Ascending aorta (tissue), 2 donors: ENCODE data around the gene CRYBG1. TPM values are rescaled to one million over a fixed set of nuclear protein-coding genes. Genes with fewer than 3 reads are reported as not detected.
"Not testable (repeated sequence)": the region's sequence is repeated elsewhere in the genome, so short reads cannot be mapped to it uniquely, and the experiment has no call there.

Source experiments
- DNase-seq, 2 donors: peaks; one replicate each; pipeline ENCODE4 v3.0.0-alpha.2; 2019; ENCODE audit warnings: low spot score in 2 of 2
- H3K27ac ChIP-seq, 2 donors: fragments of 200-600 bp; sonication (generic); one replicate each; pipeline ENCODE4 v1.5.1; 2016 to 2017; ENCODE audit warnings: mild to moderate bottlenecking in 1 of 2
- H3K27me3 ChIP-seq: fragments of 200-600 bp; sonication (generic); one replicate; pipeline ENCODE4 v1.5.1; 2017
- H3K36me3 ChIP-seq, 2 donors: fragments of 200-600 bp; sonication (generic); one replicate each; pipeline ENCODE4 v1.5.1; 2016
- H3K4me1 ChIP-seq, 2 donors: fragments of 200-600 bp; sonication (generic); one replicate each; pipeline ENCODE4 v1.5.1; 2016 to 2017; ENCODE audit warnings: mild to moderate bottlenecking in 1 of 2
- H3K4me3 ChIP-seq, 2 donors: fragments of 200-600 bp; sonication (generic); one replicate each; pipeline ENCODE4 v1.5.1; 2016 to 2017; ENCODE audit warnings: mild to moderate bottlenecking in 1 of 2
- H3K9me3 ChIP-seq, 2 donors: fragments of 200-600 bp; sonication (generic); one replicate each; pipeline ENCODE4 v1.5.1; 2016
- intact Hi-C: fragments of 100-400 bp; cut with DNase I; formaldehyde crosslinking; loops from one replicate; pipeline ENCODE4 v1.15.1; 2023
- total RNA-seq: library from RNA; depleted of rRNA; stranded (reverse); fragments of >200 nt; gene quantifications from one replicate; pipeline ENCODE4 v1.1.0, GENCODE V29; 2016
- TF ChIP-seq, protein P1 (sequence below), 3 experiments: fragments of 200-600 bp in 2 of 3; fragments of 450-650 bp in 1 of 3; sonication (generic) in 2 of 3; IDR thresholded peaks; one replicate each; pipeline ENCODE4 v1.5.1; 2016 to 2019; ENCODE audit warnings: antibody characterized with exemption in 3 of 3, mild to moderate bottlenecking in 1 of 3, moderate library complexity in 1 of 3

Gene CRYBG1
- total RNA-seq, 1 donor from 2014 or later, result 6.5 TPM

DNA sequence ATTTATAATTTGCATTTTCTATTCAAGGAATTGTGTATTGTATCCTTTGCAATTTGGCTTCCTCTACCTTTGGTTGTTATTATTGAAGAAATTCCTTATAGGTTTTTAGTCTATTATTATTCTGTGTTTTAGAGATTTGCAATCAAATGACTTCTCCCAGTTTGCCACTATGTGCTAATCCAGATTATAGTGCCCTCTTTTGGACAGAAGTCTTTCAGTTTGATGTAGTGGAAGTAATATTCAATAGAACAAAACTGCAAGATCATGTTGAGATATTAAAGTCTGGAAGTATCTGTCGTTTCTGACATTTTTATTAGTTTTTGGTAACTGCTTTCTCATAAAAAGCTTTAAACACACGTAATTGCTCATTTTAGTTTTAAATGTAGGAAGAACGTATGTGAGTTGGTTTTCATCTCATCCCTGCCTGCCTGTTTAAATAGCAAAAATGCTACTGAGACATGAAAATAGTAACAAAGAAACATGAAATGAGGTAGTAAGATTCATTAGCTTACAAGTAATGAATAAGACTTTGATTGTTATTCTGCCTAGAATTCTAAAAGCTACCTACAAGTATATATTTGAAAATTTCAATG is 195.9 kb downstream of the CRYBG1 start:
- Histone ChIP-seq H3K4me3 (no peak overlapping the region), H3K27ac (no peak overlapping the region), H3K27me3 (no peaks in the 10 kb centered on the region), H3K9me3 (no peaks in the 10 kb centered on the region), H3K36me3 (peaks cover 0 to 9% of the 10 kb centered on the region in 2 donors), H3K4me1 (no peaks in the 10 kb centered on the region)
- intact Hi-C loops, result no loop called here
- no peak for DNase-seq
- TF ChIP-seq, protein P1, sequence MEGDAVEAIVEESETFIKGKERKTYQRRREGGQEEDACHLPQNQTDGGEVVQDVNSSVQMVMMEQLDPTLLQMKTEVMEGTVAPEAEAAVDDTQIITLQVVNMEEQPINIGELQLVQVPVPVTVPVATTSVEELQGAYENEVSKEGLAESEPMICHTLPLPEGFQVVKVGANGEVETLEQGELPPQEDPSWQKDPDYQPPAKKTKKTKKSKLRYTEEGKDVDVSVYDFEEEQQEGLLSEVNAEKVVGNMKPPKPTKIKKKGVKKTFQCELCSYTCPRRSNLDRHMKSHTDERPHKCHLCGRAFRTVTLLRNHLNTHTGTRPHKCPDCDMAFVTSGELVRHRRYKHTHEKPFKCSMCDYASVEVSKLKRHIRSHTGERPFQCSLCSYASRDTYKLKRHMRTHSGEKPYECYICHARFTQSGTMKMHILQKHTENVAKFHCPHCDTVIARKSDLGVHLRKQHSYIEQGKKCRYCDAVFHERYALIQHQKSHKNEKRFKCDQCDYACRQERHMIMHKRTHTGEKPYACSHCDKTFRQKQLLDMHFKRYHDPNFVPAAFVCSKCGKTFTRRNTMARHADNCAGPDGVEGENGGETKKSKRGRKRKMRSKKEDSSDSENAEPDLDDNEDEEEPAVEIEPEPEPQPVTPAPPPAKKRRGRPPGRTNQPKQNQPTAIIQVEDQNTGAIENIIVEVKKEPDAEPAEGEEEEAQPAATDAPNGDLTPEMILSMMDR (IDR thresholded peaks at IDR 0.05), result peak; percentile 19 to 45 (median 23)

DNA sequence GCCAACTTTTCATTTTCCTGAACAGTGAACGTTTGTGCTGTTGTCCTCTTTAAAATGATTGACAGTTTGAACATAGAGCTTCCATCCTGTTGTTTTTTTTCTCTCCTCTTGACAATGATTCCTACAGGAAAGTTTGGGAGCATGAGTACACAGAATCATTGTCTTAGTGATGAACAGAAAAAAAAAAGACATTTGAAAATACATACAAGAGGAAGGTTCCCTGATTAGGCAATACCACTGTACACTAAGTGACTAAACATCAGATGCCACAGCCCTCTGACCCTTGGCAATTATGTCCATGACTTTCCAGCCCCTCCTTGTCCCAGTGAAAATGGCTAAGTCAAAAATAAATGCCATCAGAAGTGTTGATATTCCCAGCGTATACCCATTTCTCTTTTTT is 197.3 kb downstream of the CRYBG1 start:
- H3K27ac ChIP-seq, result no peak overlapping the region
- no peak overlapping the region for H3K4me3 ChIP-seq
- intact Hi-C loops, result no loop called here
- H3K27me3 ChIP-seq, result no peaks in the 10 kb centered on the region
- H3K36me3 ChIP-seq, result peaks cover 0 to 9% of the 10 kb centered on the region in 2 donors
- no peak for DNase-seq
- no peaks in the 10 kb centered on the region for H3K4me1 ChIP-seq
- no peaks in the 10 kb centered on the region for H3K9me3 ChIP-seq
- TF ChIP-seq, protein P1 (IDR thresholded peaks at IDR 0.05), result no peak

DNA sequence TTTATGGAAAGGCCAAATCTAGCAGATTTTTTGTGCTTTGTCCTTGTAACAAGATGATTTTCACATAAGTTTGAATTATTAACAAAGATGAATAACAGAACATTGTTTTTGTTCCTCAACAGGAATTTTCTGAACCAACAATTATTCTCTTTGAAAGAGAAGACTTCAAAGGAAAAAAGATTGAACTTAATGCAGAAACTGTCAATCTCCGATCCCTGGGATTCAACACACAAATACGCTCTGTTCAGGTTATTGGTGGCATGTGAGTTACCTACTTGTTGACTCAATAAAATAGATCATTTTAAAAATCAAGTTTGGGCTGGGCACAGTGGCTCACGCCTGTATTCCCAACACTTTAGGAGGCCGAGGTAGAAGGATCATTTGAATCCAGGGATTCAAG is 197.8 kb downstream of the CRYBG1 start:
- Histone ChIP-seq H3K36me3 (peaks cover 0 to 9% of the 10 kb centered on the region in 2 donors), H3K4me3 (no peak overlapping the region), H3K9me3 (no peaks in the 10 kb centered on the region), H3K27me3 (no peaks in the 10 kb centered on the region), H3K4me1 (no peaks in the 10 kb centered on the region), H3K27ac (no peak overlapping the region)
- TF ChIP-seq, protein P1 (IDR thresholded peaks at IDR 0.05), result no peak
- no peak for DNase-seq
- intact Hi-C loops, result no loop called here

DNA sequence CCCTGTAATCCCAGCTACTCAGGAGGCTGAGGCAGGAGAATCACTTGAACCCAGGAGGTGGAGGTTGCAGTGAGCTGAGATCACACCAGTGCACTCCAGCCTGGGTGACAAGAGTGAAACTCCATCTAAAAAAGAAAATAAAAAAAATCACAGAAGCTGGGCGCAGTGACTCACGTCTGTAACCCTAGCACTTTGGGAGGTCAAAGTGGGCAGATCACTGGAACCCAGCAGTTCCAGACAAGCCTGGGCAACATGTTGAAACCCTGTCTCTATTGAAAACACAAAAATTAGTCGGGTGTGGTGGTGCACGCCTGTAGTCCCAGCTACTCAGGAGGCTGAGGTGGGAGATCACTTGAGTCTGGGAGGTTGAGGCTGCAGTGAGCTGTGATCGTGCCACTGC is 199.1 kb downstream of the CRYBG1 start:
- H3K27me3 ChIP-seq, H3K4me3 ChIP-seq, H3K9me3 ChIP-seq, DNase-seq, H3K27ac ChIP-seq, H3K36me3 ChIP-seq, H3K4me1 ChIP-seq: not testable (repeated sequence)
- intact Hi-C loops, result loop anchor here (10.0 kb wide), 1 partner anchor 195 kb away; the partner anchor contains the start of gene CRYBG1

DNA sequence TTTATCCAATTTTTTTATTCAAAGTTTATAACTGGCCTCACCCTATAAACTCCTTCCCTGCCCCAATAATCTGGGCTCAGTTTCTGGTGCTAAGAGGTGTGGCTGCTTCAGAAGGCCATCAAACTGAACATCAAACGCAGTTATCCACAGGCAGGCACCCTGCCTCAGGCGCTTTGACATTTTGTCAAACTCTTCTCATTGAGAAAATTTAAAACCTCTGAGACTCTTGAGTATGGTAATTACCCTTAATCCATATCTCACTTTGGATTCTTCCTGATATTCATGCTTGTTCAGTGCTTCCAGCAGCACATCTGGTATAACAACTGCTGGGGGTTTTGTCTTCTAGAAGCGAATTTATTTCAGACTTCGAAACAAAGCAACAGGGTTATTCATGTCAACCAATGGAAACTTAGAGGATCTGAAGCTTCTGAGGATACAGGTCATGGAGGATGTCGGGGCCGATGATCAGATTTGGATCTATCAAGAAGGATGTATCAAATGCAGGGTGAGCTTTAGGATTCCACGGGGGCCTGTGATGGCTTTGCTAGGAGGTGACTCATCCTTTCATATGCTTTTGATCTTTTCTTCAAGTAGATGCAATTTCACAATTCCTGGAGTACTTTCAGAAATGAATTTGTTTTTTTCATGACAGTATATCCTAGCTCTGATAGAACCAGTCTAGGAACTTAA is 200.6 kb downstream of the CRYBG1 start:
- no peak overlapping the region for H3K27ac ChIP-seq
- no peaks in the 10 kb centered on the region for H3K4me1 ChIP-seq
- intact Hi-C loops, result loop anchor here (10.0 kb wide), 1 partner anchor 196 kb away; the partner anchor contains the start of gene CRYBG1
- no peaks in the 10 kb centered on the region for H3K27me3 ChIP-seq
- no peak for DNase-seq
- H3K4me3 ChIP-seq, result no peak overlapping the region
- no peaks in the 10 kb centered on the region for H3K36me3 ChIP-seq
- TF ChIP-seq, protein P1 (IDR thresholded peaks at IDR 0.05), result no peak
- H3K9me3 ChIP-seq, result no peaks in the 10 kb centered on the region

DNA sequence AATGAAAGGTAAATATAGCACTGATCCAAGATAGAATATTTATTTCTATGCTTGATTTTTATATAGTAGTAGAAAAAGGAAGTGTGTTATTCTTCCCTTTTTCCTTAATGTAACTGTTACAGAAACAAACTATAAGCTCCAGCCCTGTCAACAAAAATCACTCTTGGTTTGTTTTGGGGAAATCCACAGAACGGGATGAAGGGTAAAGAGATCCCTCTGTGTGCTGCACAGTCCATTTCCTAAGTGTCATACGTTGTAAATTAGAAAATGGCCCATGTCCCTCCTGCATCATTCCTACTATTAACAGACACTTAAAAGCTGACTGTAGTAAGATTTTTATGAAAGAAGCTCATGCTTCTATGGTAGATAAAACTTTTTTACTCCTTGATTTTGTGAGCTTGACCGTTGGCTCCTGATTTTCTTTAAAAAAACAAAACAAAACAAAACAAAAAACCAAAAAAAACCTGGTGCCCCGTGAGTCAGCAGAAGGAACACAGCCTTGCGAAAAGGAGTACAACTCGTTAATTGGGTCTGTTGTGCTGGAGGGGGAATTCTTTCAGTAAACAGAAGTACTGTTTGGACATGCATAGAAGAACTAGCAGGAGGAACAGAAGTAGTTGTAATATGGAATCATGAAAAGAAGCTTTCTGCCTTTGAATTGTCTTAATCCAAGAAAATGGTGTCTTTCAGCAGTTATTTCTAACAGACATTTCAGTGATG is 201.3 kb downstream of the CRYBG1 start:
- intact Hi-C loops, result loop anchor here (10.0 kb wide), 1 partner anchor 197 kb away; the partner anchor contains the start of gene CRYBG1
- H3K27me3 ChIP-seq, result no peaks in the 10 kb centered on the region
- TF ChIP-seq, protein P1 (IDR thresholded peaks at IDR 0.05), result no peak
- no peak overlapping the region for H3K4me3 ChIP-seq
- H3K9me3 ChIP-seq, result no peaks in the 10 kb centered on the region
- H3K36me3 ChIP-seq, result no peaks in the 10 kb centered on the region
- no peak overlapping the region for H3K27ac ChIP-seq
- DNase-seq, result no peak
- no peaks in the 10 kb centered on the region for H3K4me1 ChIP-seq
